Ammon's horn (tissue), 1 donor: Measurements from ENCODE around the gene TSEN54.
A peak's percentile ranks its signal among the peaks of the same experiment; 100 is the strongest.

Experiments used
- DNase-seq: peaks from one replicate; pipeline ENCODE4 v3.0.0-alpha.2; 2016; ENCODE audit warnings: low spot score

TSEN54 gene

GRCh38 chr17:75544250-75544649 is 27.9 kb downstream of the TSEN54 start:
- DNase-seq: no peak

GRCh38 chr17:75546181-75546580 is 29.9 kb downstream of the TSEN54 start:
- no peak for DNase-seq

GRCh38 chr17:75547091-75547490 is 30.8 kb downstream of the TSEN54 start:
- DNase-seq: no peak

- no peak for DNase-seq
These were observed 32.5 kb downstream of the TSEN54 start for GRCh38 chr17:75548813-75549212.

GRCh38 chr17:75549246-75550138 is 33.2 kb downstream of the TSEN54 start:
- DNase-seq: no peak

- no peak for DNase-seq
These were observed 33.8 kb downstream of the TSEN54 start for GRCh38 chr17:75550139-75550465.

- DNase-seq: no peak
These were observed 34.9 kb downstream of the TSEN54 start for GRCh38 chr17:75551266-75551665.

- DNase-seq: no peak
These were observed 36.3 kb downstream of the TSEN54 start for GRCh38 chr17:75552425-75553294.

GRCh38 chr17:75553295-75554110 is 37.2 kb downstream of the TSEN54 start:
- no peak for DNase-seq

GRCh38 chr17:75555679-75556153 is 39.4 kb downstream of the TSEN54 start:
- DNase-seq: no peak

- DNase-seq: peak; percentile 85
These were observed 40.9 kb downstream of the TSEN54 start for GRCh38 chr17:75557075-75557851.

GRCh38 chr17:75557852-75558665 is 41.7 kb downstream of the TSEN54 start:
- no peak for DNase-seq

- DNase-seq: no peak
These were observed 42.6 kb downstream of the TSEN54 start for GRCh38 chr17:75558666-75559530.

- no peak for DNase-seq
These were observed 43.7 kb downstream of the TSEN54 start for GRCh38 chr17:75559958-75560533.

- no peak for DNase-seq
These were observed 45.7 kb downstream of the TSEN54 start for GRCh38 chr17:75561927-75562603.

GRCh38 chr17:75563063-75563758 is 46.9 kb downstream of the TSEN54 start:
- no peak for DNase-seq

GRCh38 chr17:75564195-75564594 is 47.9 kb downstream of the TSEN54 start:
- no peak for DNase-seq

- DNase-seq: no peak
These were observed 48.7 kb downstream of the TSEN54 start for GRCh38 chr17:75565066-75565465.
